Astrocyte of the spinal cord (primary cell): ENCODE data around the gene SUMF2.
"Not testable (repeated sequence)": the region's sequence is repeated elsewhere in the genome, so short reads cannot be mapped to it uniquely, and the experiment has no call there.

ENCODE experiments used
- DNase-seq: peaks from one replicate; pipeline ENCODE4 v3.0.0; 2011; ENCODE audit warnings: low read depth, low spot score
- H3K4me3 ChIP-seq: 2 replicates; pipeline ENCODE4 v1.5.1; 2011; ENCODE audit warnings: low read depth, mild to moderate bottlenecking, low read length, moderate library complexity
- in situ Hi-C: cut with HindIII; loops from 2 replicates; pipeline ENCODE4 v1.10.0; 2017; ENCODE audit warnings: low sequenced_read_pairs
- TF ChIP-seq, protein P1 (sequence below): IDR thresholded peaks from 2 replicates; pipeline ENCODE4 v1.5.1; 2012; ENCODE audit warnings: low read depth, mild to moderate bottlenecking, low read length, inconsistent platforms

The SUMF2 gene

DNA sequence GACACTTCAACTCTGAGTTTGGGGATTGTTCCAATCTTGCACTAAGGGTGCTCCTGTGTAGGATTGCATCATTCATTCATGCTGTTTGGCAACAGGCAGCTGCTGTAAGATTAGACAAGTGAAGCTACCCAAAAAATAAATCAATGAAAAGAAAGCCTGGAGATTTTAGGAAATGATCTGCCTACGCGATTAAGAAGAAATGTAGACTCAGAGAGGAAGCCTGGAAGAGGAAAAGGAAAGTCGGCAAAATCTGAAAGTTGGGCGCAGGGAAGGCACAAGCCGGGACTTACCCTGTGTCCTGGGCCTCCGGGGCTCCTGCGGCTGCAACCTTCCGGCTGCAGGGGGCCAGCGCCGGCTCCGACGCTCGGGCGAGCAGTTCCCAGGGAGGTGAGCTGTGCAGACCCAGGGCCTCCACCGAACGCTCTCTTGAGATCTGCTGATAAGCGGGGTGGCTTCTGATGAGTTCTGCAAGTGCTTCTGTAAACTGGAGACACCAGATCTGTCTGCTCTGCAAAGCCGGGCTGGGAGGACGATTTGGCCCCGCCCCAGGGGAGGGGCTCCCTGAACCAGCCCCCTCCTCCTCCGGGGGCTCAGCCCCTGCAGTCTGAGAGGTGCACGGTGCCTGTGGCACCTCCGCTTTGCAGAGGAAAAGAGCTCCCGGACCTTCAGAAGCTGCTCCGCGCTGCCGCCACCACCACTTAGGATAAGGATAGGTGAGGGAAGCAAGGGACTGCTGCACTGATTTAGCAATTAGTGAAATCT lies 30.2 kb upstream of the SUMF2 start:
- TF ChIP-seq, protein P1, sequence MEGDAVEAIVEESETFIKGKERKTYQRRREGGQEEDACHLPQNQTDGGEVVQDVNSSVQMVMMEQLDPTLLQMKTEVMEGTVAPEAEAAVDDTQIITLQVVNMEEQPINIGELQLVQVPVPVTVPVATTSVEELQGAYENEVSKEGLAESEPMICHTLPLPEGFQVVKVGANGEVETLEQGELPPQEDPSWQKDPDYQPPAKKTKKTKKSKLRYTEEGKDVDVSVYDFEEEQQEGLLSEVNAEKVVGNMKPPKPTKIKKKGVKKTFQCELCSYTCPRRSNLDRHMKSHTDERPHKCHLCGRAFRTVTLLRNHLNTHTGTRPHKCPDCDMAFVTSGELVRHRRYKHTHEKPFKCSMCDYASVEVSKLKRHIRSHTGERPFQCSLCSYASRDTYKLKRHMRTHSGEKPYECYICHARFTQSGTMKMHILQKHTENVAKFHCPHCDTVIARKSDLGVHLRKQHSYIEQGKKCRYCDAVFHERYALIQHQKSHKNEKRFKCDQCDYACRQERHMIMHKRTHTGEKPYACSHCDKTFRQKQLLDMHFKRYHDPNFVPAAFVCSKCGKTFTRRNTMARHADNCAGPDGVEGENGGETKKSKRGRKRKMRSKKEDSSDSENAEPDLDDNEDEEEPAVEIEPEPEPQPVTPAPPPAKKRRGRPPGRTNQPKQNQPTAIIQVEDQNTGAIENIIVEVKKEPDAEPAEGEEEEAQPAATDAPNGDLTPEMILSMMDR, result peak; percentile 34
- peak overlapping the region; percentile 59 for H3K4me3 ChIP-seq
- in situ Hi-C loops, result no loop called here
- DNase-seq, result peak; percentile 75

DNA sequence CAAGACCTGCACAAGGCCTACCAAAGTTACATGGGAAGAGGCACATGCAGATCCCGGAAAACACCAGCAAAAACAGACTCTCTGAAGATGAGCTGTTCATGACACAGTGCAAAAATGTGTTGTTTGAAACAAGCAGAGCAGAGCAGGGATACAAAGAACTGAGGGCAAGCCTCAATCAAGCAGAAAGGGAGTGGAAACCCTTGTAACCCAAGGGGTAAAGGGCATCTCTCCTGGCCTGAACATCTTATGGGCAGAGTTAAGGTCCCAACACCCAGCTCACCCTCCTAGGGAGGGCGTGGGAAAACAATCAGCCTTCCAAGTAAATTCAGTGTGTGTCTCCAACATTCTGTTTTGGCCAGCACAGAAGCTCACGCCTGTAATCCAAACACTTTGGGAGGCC lies 23.4 kb upstream of the SUMF2 start:
- in situ Hi-C loops, result no loop called here
- no peak overlapping the region for H3K4me3 ChIP-seq
- DNase-seq, result no peak
- TF ChIP-seq, protein P1, result no peak

DNA sequence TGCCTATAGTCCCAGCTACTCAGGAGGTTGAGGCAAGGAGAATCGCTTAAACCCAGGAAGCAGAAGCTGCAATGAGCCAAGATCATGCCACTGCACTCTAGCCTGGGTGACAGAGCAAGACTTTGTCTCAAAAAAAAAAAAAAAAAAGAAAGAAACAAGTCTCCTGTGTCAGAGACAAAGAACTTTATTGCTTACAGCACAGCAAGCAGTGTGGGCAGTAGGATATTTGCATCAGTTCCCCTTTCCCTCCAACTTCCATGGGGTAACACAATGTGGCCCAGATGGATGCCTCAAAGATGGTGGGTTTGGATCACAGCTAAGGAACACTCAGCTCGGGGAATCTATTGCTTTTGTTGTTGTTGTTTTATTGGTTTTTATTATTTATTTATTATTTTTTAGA lies 18.3 kb upstream of the SUMF2 start:
- DNase-seq, in situ Hi-C loops, H3K4me3 ChIP-seq: not testable (repeated sequence)

DNA sequence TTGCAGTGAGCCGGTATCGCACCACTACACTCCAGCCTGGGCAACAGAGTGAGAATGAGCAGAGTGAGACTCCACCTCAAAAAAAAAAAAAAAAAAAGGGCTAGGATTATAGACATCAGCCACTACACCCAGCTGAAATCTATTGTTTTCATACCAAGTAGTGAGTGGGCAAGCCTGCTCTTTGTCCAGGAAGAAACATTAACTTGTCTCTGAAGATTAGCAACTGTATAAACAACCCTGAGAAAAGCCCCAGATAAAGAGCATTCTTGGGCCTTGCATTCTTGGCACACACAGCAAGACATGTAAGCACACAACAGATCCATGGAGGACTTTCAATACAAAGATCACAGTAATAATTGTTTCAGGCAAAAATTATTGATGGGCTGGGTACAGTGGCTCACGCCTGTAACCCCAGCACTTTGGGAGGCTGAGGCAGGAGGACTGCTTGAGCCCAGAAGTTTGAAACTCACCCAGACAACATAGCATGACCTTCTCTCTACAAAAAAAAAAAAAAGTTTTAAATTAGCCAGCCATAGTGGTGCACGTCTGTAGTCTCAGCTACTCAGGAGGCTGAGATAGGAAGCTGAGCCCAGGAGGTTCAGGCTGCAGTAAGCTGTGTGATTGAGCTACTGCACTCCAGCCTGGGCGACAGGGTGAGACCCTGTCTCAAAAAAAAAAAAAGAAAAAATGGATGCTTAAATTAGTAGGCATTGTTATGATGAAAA lies 17.2 kb upstream of the SUMF2 start:
- H3K4me3 ChIP-seq, result no peak overlapping the region
- TF ChIP-seq, protein P1, result no peak
- in situ Hi-C loops, result no loop called here

DNA sequence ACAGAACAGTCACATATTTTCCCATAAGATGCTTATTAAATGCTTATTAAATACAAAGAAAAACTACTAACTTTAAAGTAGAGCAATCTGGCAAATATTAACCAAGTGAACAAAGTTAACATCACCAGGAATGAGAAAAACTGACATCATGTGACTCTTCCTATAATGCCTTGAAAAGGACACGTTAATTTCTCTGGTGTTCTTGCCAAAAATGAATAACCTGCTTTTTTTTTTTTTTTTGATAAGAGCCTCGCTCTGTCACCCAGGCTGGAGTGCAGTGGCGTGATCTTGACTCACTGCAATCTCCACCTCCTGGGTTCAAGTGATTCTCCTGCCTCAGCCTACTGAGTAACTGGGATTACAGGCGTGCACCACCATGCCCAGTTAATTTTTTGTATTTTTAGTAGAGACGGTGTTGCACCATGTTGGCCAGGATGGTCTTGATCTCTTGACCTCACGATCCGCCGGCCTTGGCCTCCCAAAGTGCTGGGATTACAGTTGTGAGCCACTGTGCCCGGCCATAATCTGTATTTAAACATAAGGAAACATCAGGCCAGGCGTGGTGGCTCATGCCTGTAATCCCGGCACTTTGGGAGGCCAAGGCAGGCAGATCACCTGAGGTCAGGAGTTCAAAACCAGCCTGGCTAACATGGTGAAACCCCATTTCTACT lies 16.5 kb upstream of the SUMF2 start:
- in situ Hi-C loops, H3K4me3 ChIP-seq, DNase-seq: not testable (repeated sequence)

More for the DNA sequence above, 17.2 kb upstream of the SUMF2 start:
- peak; percentile 85 for DNase-seq

DNA sequence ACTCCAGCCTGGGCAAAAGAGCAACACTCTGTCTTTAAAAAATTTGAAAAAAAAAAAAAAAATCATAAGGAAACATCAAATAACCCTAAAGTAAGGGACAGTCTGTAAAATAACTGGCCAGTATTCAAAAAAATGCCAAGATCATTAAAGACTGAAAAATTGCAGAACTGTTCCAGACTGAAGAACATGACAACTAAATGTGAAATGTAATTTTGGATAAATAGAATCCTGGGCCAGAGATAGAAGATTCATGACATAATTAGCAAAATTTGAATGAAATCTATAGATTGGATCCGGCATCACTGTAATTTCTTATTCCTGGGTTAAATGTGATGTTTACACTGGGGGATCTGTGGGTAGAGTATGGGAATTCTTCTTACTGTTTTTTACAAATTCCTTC lies 15.8 kb upstream of the SUMF2 start:
- TF ChIP-seq, protein P1, result no peak
- in situ Hi-C loops, result no loop called here
- no peak overlapping the region for H3K4me3 ChIP-seq
- DNase-seq, result no peak

DNA sequence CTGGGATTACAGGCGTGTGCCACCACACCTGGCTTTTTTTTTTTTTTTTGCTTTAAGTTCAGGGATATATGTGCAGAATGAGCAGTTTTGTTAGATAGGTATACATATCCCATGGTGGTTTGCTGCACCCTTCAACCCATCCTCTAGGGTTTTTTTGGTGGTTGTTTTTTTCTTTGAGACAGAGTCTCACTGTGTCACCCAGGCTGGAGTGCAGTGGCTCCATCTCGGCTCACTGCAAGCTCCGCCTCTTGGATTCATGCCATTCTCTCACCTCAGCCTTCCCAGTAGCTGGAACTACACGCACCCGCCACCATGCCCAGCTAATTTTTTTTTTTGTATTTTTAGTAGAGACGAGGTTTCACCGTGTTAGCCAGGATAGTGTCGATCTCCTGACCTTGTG lies 15.3 kb upstream of the SUMF2 start:
- in situ Hi-C loops, H3K4me3 ChIP-seq, DNase-seq: not testable (repeated sequence)

DNA sequence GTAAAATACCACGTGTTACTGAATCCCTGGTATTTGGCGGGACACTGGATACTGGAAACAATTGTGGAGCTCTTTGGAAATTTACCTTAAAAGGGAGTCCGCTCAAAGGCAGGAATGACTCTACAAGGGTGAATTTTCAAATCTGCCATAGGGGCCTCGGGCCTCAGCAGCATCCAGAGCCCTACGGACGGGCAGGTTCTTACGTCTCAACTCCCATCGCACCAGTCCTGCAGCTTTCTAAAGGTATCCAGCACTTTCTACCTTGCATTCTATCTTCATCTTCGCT lies 13.1 kb upstream of the SUMF2 start:
- peak overlapping the region; percentile 82 for H3K4me3 ChIP-seq
- TF ChIP-seq, protein P1, result no peak
- DNase-seq, result no peak
- in situ Hi-C loops, result no loop called here
